DMS53 treated with DMSO at 0.1 percent for 48 hours (cell line): ENCODE data around the gene ATP7B.

Experiments
- DNase-seq: peaks from one replicate; lab custom pipeline; 2025; ENCODE audit not compliant: unreplicated experiment; lab: John Stamatoyannopoulos, UW

Gene ATP7B

GRCh38 chr13:51978796-51979556, 32.3 kb downstream of the ATP7B start:
- DNase-seq, result no peak

DNA sequence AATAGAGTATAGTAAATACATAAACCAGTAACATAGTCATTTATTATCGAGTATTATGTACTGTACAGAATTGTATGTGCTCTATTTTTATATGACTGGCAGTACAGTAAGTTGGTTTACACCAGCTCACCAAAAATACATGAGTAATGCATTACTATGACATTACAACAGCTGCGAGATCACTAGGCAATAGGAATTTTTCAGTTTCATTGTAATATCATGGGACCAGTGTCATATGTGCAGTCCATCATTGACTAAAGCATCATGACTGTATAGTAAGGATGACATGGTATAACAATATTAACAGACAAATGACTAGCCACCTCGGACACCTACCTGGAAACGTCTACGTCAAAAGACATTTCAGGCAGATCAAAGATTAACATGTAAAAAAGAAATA, 33.6 kb downstream of the ATP7B start:
- DNase-seq, result no peak

DNA sequence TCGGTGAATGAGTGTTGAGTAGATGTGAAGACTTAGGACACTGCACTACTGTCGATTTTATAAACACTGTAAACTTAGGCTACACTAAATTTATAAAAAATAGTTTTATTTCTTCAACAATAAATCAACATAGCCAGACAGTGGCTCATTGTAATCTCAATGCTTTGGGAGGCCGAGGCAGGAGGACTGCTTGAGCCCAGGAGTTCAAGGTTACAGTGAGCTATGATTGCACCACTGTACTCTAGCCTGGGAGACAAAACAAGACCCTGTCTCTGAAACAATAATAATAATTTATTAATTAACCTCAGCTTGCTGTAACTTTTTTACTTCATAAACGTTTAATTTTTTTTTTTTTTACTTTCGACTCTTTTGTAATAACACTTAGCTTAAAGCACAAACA, 34.4 kb downstream of the ATP7B start:
- no peak for DNase-seq

- DNase-seq, result peak; percentile 38
These were observed 34.8 kb downstream of the ATP7B start for GRCh38 chr13:51976423-51976822.

DNA sequence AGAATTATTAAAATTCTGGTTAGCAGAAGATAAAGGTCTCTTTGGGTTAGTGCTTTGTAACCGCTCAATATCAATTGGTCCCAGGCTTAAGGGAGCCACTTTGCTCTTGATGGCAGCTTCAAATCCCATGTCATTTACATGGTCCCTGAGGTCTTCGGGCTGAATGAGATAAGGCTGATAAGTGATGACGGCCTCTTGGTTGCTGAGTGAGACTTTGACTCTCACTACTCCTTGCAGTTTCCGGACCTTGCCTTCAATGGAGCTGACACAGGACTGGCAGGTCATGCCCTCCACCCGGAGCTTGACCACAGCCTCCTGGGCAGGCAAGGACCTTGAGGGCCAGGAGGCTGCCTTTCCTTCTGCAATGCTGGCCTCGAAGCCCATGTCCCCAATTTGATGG, 36.8 kb downstream of the ATP7B start:
- DNase-seq, result no peak

DNA sequence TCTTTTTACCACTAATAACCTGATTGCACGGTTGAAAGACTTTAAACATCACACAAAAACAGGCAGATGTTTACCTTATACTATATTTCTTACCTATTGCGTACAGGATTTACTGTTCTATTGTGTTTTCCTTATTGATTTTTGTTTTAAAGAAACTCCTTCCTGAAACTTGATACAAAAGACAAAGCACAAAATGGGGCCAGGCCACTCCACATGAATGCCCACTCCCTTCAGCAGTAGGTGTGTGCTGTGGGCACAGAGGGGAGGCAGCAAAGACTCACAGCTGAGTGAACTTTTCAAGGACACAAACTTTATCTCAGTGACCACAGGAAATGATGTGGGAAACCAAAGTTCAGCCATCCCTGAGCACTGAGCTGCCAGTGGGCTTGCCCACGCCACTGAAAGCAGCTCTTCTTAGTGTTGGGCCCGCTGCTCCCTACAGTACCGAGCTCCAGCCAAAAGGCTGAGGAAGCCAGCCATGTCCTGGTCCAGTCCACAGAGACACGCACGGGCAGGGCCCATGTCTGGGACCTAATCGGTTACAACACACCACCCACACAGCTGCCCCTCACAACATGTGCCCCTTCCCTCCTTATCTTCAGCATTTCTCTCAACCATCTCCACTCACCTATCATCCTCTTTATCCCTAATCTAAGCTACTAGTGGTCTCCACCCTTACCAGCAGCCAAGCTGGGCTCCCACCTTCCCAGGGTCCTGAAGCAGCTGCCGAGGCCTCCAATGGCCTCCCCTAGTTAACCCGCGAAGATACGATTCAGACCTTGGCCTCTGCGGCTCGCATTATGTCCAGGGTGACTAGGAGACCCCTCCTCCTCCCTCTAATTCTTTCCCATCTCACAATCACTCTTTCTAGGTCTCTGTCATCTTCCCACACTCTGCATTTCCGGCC, 39.5 kb downstream of the ATP7B start:
- DNase-seq, result peak; percentile 85

GRCh38 chr13:51970349-51970748, 40.9 kb downstream of the ATP7B start:
- peak; percentile 53 for DNase-seq

- no peak for DNase-seq
These were observed 43.5 kb downstream of the ATP7B start for GRCh38 chr13:51967482-51968446.

DNA sequence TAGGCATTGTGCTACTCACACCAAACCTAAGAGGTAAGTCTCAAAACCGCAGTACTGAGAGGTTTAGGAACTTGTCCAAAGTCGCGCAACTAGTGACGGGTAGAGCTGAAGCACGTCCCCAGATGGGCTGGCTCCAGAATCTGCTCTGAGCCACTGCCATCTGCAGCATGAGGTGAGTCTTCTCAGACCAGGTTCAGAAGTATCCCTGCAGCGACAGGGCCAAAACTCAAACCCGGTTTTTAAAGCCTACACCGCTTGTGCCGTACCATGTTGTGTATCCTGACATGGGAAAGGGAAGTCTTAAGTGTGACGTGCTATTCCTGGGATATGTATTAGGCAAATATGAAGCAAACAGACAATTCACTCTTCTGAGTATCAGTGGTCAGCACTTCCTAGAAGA, 45.1 kb downstream of the ATP7B start:
- DNase-seq, result no peak

GRCh38 chr13:51961493-51962403, 49.5 kb downstream of the ATP7B start:
- DNase-seq, result no peak

DNA sequence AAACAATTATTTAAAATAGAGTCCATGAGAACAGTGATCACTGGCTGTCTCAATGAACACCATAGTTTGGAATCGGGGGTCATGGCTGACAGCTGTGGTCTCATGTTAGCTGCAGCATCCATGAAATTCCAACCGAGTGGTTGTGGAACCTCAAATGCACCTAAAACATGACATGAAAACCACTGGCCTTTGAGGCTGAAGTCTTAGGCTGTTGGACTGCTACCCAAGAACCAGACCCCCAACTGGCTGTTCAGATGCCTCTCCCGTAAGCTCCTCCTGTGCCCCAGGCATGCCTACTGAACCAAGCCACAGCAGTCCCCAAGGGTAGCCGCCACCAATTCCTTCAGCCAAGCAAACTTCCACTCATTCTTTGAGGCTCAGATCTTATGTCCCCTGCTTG, 50.5 kb downstream of the ATP7B start:
- no peak for DNase-seq

- no peak for DNase-seq
These were observed 51.5 kb downstream of the ATP7B start for GRCh38 chr13:51959773-51960172.

- peak; percentile 47 for DNase-seq
These were observed 53.1 kb downstream of the ATP7B start for GRCh38 chr13:51958217-51958547.

DNA sequence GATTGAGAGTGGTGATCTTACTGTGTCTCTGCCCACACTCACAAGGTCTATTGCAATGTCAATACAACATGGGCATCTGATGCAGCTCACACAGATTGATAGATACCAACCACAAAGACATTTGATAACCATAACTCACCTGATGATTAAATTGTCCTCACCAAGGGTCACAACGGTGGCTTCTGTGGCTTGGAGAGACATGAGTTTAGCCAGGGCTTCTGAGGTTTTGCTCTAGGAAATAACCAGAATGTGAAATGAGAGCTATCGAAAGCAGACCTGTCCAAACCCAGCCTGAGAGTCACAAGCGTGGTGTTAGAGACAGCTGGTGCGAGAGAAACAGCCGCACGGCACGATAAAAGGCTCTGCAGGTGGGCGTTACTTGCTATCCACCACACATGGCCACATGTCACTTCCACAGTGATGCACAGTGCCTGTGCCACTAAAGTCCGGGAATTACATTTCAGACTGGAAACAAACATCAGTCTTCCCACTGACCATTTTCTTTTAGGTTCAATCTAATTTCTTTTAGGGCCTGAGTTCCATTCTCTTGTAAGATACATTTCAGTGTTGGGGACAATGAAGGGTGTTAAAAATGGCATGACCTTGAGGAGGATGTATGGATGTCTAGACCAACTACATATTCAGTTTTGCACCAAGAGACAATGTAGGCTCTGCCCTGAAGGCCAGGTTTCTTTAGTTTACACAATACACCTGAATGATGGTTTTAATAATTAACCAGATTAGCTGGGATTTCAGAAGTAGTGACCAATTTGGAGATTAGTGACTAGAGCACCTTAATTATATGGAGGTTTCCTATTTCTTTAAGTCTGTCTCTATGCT, 53.7 kb downstream of the ATP7B start:
- DNase-seq, result no peak

GRCh38 chr13:51956717-51957116, 54.5 kb downstream of the ATP7B start:
- DNase-seq, result no peak

GRCh38 chr13:51955816-51956603, 55.2 kb downstream of the ATP7B start:
- DNase-seq, result no peak

GRCh38 chr13:51955281-51955771, 55.9 kb downstream of the ATP7B start:
- DNase-seq, result peak; percentile 46
